HG03025 (cell line): Measurements from ENCODE around the gene SYNE2.

Source experiments
- ATAC-seq: cut with Tn5 transposase; IDR thresholded peaks from one replicate; pipeline ENCODE4 v1.9.1; 2021; ENCODE audit warnings: mild to moderate bottlenecking, moderate library complexity; ENCODE audit not compliant: unreplicated experiment, low FRiP score

The SYNE2 gene

DNA sequence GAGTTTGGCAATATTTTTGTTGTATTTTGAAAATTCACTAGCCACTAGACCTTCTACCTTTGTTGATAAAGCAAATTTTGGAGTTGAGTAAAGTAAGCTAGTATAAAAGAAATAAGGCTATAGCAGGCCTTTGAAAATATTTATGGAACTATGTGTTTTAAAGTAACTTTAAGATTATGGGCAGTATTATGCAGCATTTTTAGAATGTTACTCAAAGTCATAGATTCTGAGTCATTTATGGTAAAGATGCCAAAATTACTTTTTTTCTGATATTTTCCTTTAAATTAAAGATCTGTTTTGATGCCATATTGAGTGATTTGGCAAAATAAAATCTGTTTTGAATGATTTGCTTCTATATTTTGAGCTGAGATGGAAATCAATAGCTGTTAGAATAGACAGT is 57.2 kb downstream of the SYNE2 start:
- ATAC-seq, result no peak

DNA sequence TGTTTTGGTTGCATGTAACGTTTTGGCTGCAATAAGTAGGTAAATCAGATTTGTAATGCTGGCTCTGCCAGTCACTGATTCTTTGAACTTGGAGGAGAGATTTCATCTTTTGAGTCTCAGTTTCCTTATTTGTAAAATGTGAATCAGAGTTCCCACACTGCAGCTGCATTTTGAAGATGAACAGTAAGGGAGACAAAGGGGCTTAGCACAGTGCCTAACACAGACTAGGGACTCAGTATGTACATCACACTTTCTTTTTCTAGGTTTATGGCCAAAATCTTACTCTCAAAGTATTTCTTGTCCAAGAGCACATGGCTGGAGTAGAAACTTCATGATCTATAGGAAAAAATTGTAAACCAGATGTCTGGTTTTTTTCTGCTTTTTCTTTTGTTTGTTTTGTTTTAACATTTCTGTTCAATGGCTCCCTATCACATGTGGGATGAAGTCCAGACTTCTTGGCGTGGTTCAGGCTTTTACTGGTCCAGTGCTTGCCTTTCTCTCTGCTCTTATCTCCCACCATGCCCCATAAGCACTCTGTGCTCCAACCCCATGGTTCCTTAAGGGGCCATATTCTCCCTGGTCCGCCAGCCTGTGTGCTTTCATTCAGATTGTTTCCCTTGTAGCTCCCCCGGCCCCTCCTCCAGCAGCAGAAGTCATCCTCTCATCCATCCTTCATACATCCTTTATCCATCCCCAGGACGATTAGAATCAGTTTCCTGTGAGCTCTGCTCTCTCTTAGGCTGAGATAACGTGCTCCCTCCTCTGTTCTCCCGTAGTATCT is 58.0 kb downstream of the SYNE2 start:
- no peak for ATAC-seq

DNA sequence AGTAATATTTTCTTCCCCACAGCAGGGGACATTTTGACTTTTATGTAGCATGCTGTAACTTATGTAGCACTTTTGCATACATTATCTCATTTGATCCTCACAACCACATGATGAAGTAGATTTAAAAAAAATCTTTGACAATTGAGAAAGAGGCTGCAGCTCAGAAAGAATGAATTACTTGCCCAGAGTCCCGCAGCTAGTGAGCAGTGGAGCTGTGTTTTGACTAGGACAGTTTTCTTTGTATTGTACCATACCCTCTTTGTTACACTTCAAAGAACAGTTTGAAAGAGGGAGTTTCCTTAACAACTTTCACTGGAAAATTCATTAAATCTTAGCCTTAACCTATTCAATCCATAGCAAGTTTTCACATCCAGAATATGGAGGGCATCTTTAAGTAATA is 58.6 kb downstream of the SYNE2 start:
- ATAC-seq, result no peak

GRCh38 chr14:63912286-63912685 is 59.5 kb downstream of the SYNE2 start:
- no peak for ATAC-seq

- ATAC-seq, result no peak
These were observed 65.6 kb downstream of the SYNE2 start for GRCh38 chr14:63918411-63918810.

GRCh38 chr14:63922696-63923421 is 70.1 kb downstream of the SYNE2 start:
- ATAC-seq, result no peak

- ATAC-seq, result no peak
These were observed 70.6 kb downstream of the SYNE2 start for GRCh38 chr14:63923422-63923752.

GRCh38 chr14:63924375-63924774 is 71.6 kb downstream of the SYNE2 start:
- ATAC-seq, result no peak

DNA sequence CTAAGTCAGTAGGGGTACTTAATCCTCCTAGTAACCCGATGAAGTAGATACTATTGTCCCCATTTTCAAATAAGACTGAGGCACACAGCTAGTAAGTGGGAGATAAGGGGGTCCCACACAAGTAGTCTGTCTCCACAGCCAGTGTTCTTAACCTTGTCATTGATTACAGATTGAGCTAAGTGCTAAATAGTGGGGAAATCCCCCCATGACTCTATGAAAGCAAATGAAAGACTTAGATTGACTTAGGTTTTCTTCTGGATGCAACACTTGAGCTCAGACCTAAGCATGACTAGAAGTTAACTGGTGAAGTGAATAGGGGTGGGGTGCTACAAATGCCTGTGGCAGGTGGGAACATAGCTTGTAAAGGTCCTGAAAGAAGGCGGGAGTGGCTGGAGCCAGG is 73.8 kb downstream of the SYNE2 start:
- ATAC-seq, result no peak

DNA sequence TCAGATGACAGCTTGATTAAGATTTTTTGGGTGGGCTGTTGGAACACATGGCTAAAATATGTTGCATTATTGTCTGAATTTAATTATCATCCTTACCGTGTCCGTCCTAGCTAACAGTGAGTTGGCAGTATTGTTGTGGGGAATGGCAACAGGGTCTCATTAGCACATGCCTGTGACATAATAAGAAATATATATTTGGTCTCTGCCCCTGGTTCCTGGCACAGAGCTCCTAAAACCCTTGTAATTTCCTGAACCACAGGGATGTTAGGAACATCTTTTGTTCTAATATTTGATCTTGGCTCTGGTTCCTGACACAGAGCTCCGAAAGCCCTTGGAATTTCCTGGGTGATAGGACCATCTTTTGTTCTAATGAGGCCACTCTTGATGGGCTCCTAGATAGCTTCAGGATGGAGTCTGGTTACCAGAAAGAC is 76.0 kb downstream of the SYNE2 start:
- no peak for ATAC-seq

- no peak for ATAC-seq
These were observed 80.3 kb downstream of the SYNE2 start for GRCh38 chr14:63933110-63933509.

- no peak for ATAC-seq
These were observed 80.9 kb downstream of the SYNE2 start for GRCh38 chr14:63933711-63934110.

DNA sequence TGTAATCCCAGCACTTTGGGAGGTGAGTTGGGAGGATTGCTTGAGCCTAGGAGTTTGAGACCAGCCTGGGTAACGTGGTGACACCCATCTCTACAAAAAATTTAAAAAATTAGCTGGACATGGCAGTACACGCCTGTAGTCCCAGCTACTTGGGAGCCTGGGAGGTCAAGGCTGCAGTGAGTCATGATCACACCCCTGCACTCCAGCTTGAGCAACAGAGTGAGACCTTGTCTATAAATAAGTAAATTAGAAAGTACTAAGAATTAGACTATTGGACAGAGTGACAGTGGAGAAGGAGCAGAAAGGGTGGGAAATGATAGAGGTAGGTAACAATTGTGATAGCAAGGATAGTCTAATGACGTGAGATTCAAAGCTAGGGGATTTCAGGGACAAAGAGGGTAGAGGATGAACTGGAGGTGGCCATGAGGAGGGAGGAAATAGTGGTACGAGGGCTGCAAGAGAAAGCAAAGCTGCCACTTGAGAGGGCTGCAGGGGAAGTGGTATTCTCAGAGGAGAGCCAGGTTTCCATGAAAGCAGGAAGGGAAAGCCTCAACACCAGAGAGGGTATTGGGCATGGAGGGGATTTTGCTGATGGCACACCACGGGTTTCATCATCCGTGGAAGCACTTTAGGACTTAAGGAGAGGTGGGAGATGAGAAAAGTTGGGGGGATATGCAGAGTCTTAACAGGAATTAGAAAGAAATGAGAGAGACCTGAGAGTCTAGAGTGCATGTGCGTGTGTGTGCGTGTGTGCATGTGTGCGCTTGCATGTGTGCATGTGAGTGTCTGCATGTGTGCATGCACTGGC is 85.6 kb downstream of the SYNE2 start:
- no peak for ATAC-seq

DNA sequence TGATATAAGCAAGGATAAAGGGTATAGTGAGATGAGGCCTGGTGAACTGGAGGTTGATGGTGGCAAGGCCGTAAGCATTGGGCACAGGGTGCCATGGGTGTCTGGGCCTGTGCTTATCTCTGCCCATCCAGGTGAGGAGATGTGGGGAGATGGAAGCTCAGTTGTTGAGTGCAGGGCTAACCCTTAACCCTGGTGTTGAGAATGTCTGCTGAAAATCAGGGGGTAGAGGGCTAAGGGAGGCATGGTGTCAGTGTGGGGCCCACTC is 86.1 kb downstream of the SYNE2 start:
- no peak for ATAC-seq

- ATAC-seq, result no peak
These were observed 87.6 kb downstream of the SYNE2 start for GRCh38 chr14:63940387-63940786.

DNA sequence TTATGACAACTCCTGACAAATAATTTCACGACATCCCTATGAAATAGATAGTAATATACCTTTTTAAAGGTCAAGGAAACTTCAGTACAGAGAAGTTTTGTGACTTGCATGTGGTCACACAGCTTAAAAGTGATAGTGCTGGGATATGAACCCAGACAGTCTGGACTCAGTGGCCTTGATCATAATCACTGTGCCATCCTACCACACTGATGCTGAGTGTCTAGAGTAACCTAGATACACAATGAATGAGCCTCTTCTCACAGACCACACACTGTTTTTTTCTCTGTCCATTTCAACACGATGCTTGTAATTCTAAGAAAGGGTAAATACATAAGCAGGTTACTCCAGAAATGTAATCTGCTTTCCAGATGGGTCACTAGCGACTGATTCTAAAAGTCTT is 88.2 kb downstream of the SYNE2 start:
- ATAC-seq, result no peak

DNA sequence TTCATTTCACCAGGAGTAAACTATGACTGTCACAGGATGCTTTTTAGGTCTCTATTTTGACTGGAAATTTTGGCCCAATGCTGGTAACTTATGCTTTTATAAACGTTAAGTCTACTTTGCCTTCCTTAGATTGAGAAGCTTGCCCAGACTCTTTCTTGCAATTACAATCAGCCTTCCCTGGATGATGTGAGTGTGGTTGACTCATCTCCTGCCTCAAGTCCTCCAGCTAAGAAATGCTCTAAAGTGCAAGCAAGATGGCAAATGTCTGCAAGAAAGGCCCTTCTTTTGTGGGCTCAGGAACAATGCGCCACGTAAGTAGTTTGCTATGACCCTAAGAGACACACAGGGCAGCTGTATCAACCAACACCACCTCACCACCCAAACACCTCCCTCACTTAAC is 96.9 kb downstream of the SYNE2 start:
- ATAC-seq, result no peak

DNA sequence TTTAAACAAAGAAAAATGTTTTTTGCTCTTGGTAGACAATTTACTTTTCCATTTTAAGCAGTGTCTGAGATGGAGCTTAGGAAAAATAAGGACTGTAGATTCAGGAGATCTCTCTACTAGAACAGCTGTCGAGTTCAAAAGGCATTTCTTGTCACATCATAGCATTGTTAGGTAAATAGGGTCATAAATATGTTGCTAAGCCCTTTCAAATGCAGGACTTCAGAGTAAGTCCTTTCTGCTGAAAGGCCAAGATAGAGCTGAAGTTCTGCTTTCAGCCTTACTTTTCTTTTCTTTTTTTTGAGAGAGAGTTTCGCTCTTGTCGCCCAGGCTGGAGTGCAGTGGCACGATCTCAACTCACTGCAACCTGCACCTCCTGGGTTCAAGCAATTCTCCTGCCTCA is 98.2 kb downstream of the SYNE2 start:
- no peak for ATAC-seq

GRCh38 chr14:63951429-63951828 is 98.6 kb downstream of the SYNE2 start:
- no peak for ATAC-seq

DNA sequence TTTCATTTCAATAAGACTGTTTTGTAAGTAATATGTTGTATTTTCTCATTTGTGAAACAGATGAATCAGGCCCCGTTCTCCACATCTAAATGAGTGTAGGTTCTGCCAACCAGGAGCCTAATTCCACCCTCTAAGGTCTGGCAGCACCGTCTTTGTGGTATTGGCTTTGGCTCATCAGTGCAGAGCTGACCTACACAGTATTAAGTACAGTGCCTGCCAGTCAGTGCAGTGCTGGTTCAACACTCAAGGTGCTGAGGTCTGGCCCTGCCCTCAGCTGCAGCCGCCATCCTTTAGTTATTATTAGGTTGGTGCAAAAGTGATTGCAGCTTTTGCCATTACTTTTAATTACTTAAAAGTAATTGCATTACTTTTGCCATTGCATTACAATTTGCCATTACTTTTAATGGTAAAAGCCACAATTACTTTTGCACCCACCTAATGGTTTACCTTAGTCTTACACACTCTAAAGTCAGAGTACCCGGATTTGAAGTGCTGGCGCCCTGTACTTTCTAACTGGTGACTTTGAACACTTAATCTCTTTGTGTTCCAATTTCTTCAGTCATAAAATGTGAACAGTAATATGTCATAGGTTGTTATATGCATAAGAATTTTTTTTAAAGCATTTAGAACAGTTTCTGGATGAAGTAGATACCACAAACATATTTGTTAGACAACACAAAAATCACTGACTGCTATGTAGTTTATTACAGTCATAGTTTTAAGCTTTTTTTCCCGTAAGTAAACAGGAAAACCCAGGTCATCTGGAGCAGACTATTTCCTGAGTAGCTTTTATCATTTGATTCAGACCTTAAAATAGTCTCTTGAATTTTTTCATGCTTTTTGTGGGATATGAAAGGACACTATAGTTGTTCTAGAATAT is 99.5 kb downstream of the SYNE2 start:
- no peak for ATAC-seq
